Measurements from ENCODE around the gene BLOC1S3.

The BLOC1S3 gene

GRCh38 chr19:45145270-45146189 is 33.1 kb upstream of the BLOC1S3 start:
- TF ChIP-seq TAF1 (IDR thresholded peaks at IDR 0.05; ENCODE audit: borderline replicate concordance, insufficient read depth, low read length): no peak
- no peak for TF ChIP-seq FOXP2 (optimal IDR thresholded peaks at IDR 0.05; ENCODE audit: borderline replicate concordance, extremely low read depth, extremely low read length, insufficient read depth)
- no peak for TF ChIP-seq SIN3A (IDR thresholded peaks at IDR 0.05; ENCODE audit: borderline replicate concordance, insufficient read depth, low read length)
- no peak for TF ChIP-seq POLR2AphosphoS5 (IDR thresholded peaks at IDR 0.05; ENCODE audit: low read depth, low read length)
- no peak for TF ChIP-seq REST (IDR thresholded peaks at IDR 0.05; ENCODE audit: insufficient read depth in 1 of 2, low read depth in 2 of 2, low read length in 2 of 2)

GRCh38 chr19:45146251-45146650 is 32.3 kb upstream of the BLOC1S3 start:
- TF ChIP-seq FOXP2 (optimal IDR thresholded peaks at IDR 0.05; ENCODE audit: borderline replicate concordance, extremely low read depth, extremely low read length, insufficient read depth): no peak

- TF ChIP-seq SIN3A (IDR thresholded peaks at IDR 0.05; ENCODE audit: borderline replicate concordance, insufficient read depth, low read length) (no peak), FOXP2 (optimal IDR thresholded peaks at IDR 0.05; ENCODE audit: borderline replicate concordance, extremely low read depth, extremely low read length, insufficient read depth) (no peak), TAF1 (IDR thresholded peaks at IDR 0.05; ENCODE audit: borderline replicate concordance, insufficient read depth, low read length) (no peak), POLR2AphosphoS5 (IDR thresholded peaks at IDR 0.05; ENCODE audit: low read depth, low read length) (no peak), REST (IDR thresholded peaks at IDR 0.05; ENCODE audit: insufficient read depth in 1 of 2, low read depth in 2 of 2, low read length in 2 of 2) (no peak)
These were observed 31.8 kb upstream of the BLOC1S3 start for GRCh38 chr19:45146741-45147205.

GRCh38 chr19:45147835-45148676 is 30.5 kb upstream of the BLOC1S3 start:
- no peak for TF ChIP-seq POLR2AphosphoS5 (IDR thresholded peaks at IDR 0.05; ENCODE audit: low read depth, low read length)
- no peak for TF ChIP-seq SIN3A (IDR thresholded peaks at IDR 0.05; ENCODE audit: borderline replicate concordance, insufficient read depth, low read length)
- TF ChIP-seq FOXP2 (optimal IDR thresholded peaks at IDR 0.05; ENCODE audit: borderline replicate concordance, extremely low read depth, extremely low read length, insufficient read depth): no peak
- TF ChIP-seq TAF1 (IDR thresholded peaks at IDR 0.05; ENCODE audit: borderline replicate concordance, insufficient read depth, low read length): no peak
- no peak for TF ChIP-seq REST (IDR thresholded peaks at IDR 0.05; ENCODE audit: insufficient read depth in 1 of 2, low read depth in 2 of 2, low read length in 2 of 2)

GRCh38 chr19:45149129-45149528 is 29.5 kb upstream of the BLOC1S3 start:
- TF ChIP-seq TAF1 (IDR thresholded peaks at IDR 0.05; ENCODE audit: borderline replicate concordance, insufficient read depth, low read length) (no peak), REST (IDR thresholded peaks at IDR 0.05; ENCODE audit: insufficient read depth in 1 of 2, low read depth in 2 of 2, low read length in 2 of 2) (no peak), POLR2AphosphoS5 (IDR thresholded peaks at IDR 0.05; ENCODE audit: low read depth, low read length) (no peak), FOXP2 (optimal IDR thresholded peaks at IDR 0.05; ENCODE audit: borderline replicate concordance, extremely low read depth, extremely low read length, insufficient read depth) (no peak), SIN3A (IDR thresholded peaks at IDR 0.05; ENCODE audit: borderline replicate concordance, insufficient read depth, low read length) (no peak)
